Stimulated activated CD8-positive, alpha-beta memory T cell treated with anti-CD3 and anti-CD28 coated beads, Interleukin-2, amount 100 ng/mL, for 48 hours (primary cell): ENCODE results near the gene CD37.
"Not testable (repeated sequence)": the region's sequence is repeated elsewhere in the genome, so short reads cannot be mapped to it uniquely, and the experiment has no call there.

Source experiments
- DNase-seq, 2 donors: peaks; one replicate each; pipeline ENCODE4 v3.0.0-alpha.2; 2020; ENCODE audit warnings: low read depth in 2 of 2

The CD37 gene, protein sequence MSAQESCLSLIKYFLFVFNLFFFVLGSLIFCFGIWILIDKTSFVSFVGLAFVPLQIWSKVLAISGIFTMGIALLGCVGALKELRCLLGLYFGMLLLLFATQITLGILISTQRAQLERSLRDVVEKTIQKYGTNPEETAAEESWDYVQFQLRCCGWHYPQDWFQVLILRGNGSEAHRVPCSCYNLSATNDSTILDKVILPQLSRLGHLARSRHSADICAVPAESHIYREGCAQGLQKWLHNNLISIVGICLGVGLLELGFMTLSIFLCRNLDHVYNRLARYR

DNA sequence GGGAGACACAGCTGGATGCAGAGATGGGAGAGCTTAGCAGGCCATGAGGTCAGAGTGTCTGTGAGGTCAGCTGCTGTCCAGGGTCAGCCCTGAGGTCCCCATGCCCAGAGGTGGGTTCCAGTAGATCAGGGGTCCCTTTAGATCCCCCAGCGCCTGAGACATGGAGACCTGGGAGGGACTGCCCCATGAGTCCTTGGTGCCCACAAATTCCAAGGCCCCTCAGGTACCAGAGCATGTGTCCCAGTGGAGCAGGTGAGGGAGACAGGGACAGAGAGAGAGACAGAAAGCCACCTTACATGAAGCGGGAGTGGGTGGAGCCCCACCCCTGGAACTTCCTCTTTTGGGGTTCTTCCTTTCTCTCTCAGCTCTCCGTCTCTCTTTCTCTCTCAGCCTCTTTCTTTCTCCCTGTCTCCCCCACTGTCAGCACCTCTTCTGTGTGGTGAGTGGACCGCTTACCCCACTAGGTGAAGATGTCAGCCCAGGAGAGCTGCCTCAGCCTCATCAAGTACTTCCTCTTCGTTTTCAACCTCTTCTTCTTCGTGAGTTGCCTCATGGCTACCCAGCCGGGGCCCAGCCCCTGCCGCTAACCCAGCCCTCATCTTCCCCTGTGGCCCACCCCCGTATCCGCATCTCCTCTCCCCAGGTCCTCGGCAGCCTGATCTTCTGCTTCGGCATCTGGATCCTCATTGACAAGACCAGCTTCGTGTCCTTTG is at the start of gene CD37:
Gene CD37 (plus strand): TSS at position 336 of the 713 bp plus-strand sequence. CDS start 135 bp downstream, at position 471.
- peak in 1 of 2 donors; percentile 44 for DNase-seq

DNA sequence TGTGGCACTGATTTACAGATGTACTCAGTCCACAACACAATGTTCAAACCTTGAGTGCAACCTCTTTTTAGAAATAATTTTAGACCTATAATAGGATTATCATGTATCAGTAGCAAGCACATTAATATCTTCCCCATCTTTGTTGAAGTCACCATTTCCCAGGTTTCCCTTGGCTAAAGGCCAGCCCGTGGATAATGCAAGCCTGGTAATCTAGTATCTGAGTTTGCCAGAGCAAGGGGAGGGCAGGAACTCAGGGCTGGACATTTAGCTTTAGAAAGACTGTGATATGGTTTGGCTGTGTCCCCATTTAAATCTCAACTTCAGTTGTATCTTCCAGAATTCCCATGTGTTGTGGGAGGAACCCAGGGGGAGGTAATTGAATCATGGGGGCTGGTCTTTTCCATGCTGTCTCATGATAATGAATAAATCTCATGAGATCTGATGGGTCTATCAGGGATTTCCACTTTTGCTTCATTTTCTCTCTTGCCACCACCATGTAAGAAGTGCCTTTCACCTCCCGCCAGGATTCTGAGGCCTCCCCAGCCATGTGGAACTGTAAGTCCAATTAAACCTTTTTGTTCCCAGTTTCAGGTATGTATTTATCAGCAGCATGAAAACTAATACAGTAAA is 48.0 kb upstream of the CD37 start:
- no peak for DNase-seq

DNA sequence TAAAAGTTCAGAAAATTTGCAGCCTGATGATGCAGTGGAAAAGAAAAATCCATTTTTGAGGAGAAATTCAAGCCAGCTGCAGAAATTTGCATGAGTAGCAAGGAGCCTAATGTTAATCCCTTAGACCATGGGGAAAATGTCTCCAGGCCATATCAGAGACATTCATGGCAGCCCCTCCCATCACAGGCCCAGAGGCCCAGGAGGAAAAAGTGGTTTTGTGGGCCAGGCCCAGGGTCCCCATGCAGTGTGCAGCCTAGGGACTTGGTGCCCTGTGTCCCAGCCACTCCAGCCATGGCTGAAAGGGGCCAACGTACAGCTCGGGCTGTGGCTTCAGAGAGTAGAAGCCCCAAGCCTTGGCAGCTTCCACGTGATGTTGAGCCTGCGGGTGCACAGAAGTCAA is 47.0 kb upstream of the CD37 start:
- not testable (repeated sequence) for DNase-seq

DNA sequence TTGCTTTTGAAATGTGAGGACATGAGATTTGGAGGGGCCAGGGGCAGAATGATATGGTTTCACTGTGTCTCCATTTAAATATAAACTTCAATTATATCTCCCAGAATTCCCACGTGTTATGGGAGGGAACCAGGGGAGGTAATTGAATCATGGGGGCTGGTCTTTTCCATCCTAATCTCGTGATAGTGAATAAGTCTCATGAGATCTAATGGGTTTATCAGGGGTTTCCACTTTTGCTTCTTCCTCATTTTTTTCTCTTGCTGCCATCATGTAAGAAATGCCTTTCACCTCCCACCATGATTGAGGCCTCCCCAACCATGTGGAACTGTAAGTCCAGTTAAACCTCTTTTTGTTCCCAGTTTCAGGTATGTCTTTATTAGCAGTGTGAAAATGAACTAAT is 45.9 kb upstream of the CD37 start:
- DNase-seq = not testable (repeated sequence)

DNA sequence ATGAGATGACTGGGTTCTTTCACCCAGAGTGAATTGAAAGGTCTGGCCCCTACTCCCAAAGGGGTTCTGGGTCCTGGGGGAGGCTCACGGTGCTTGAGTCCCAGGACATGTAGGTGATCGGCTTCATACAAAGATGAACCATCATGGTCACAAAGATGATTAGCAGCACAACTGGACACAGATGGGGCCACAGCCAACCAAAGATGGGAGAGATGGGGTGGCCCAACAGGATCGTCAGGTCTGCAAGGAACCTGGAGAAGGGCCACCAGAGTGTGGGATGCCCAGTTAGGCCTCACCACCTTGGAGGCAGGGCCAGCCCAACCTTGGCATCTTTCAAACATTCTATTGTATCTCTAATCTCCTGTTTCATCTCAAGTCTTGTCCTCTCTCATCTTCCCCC is 44.7 kb upstream of the CD37 start:
- DNase-seq = no peak

DNA sequence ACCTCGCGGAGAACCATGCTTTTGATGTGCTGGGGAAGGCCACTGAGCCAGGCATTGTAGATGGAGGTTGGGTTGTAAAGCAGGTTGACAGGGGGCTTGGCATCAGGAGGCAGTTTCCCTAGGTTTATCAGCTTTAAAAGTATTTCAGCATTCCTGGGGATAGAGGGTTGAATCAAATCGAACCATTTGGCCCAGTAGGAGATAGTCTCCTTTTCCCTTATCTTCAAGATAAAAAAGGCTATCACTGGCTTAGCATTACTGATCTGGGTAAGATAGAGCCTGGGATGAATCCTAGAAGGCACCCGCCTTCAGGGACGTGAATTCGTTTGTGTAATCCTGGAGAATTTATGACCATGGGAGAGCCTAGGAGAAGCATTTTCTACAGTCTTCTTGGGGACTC is 40.8 kb upstream of the CD37 start:
- no peak for DNase-seq

DNA sequence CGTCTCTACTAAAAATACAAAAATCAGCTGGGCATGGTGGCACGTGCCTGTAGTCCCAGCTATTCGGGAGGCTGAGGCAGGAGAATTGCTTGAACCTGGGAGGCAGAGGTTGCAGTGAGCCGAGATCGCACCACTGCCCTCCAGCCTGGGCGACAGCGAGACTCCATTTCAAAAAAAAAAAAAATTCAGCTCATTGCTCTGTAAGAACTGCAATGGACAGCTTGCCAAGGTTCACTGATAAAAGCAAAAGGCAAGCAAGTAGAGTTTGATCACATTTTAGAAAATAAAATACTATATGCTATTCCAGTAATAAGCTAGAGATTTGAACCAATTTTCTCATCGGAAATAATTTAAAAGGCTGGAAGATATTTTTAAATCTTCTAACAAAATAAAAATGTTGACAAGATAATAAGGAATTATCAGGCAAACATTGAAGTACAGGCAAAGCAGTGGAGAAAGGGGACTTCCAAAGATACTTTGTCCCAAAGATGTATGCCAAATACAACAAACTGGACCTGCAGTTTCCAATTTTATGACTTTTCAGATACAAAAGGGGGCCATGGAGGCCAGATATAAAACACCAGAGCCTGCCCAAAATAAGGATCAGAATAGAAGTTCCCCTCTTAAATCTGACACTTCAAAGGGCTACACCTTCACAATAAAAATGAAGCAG is 39.9 kb upstream of the CD37 start:
- no peak for DNase-seq

DNA sequence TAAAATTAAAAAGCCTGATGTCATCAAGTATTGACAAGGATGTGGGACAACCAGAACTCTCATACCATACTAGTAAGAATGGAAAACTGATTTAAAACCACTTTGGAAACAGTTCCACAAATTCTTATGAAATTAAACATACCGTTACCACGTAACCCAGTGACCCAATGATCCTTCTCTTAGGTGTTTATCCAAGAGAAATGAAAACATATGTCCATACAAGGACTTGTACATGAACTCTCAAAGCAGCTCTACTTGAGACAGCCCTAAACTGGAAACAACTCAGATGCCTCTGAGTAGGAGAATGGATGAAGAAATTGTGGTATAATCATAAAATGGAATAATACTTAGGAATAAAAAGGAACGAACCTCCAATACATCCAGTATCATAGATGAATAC is 37.8 kb upstream of the CD37 start:
- DNase-seq = no peak

DNA sequence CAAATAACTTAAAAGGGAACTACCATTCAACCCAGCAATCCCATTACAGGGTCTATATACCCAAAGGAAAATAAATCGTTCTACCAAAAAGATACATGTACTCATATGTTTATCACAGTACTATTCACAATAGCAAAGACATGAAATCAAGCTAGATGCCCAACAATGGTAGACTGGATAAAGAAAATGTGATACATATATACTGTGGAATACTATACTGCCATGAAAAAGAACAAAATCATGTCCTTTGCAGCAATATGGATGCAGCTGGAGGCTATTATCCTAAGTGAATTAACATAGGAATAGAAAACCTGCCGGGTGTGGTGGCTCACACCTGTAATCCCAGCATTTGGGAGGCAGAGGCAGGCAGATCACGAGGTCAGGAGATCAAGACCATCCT is 36.6 kb upstream of the CD37 start:
- DNase-seq = not testable (repeated sequence)

DNA sequence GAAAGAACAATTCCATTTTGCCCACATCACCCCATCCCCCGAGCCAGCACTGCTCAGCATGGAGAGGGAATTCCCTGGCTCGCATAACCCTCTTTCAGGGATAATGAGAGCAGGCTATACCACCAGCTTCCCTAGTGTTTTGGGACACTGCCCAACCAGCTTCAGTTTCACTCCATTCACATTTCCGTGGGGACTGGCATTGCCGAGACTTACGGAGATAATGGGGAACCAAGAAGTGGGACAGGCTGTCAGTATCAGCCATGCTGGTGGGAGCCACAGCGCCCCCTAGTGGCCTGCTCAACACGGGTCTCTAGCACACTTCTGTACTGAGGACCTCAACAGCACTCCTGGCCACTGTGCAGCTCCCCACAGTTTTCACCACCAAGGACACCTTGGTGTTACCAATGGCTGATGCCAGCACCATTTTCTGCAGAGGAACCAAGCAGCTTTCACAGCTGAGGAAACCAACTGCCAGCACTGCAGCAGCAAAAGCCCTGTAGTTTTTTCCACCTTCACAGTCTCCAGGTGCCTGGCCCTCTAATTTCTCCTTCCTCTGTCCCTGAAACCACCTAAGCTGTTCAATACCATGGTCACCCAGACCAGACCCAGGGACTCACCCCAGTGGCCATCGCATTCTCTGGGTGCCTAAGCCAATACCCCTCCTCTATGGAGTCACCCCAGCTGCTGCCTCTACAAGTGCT is 33.9 kb upstream of the CD37 start:
- peak; percentile 74 to 84 for DNase-seq

DNA sequence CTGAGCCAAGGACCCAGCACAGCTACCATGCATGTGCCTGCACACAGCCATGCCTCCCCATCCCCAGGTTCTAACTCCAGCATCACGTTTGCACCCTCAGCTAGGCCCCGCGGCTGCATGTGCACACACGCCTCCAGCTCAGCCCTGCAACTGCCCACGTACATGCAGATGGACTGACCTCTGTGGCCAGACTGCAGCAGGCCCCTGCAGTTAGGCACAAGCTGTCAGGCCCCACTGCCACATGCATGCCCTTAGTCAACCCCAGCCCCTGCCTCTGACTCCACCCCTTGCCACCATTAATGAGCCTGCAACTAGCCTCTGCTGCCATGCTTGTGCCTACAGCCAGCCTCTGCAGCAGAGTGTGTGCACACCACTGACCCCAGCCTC is 33.3 kb upstream of the CD37 start:
- no peak for DNase-seq

DNA sequence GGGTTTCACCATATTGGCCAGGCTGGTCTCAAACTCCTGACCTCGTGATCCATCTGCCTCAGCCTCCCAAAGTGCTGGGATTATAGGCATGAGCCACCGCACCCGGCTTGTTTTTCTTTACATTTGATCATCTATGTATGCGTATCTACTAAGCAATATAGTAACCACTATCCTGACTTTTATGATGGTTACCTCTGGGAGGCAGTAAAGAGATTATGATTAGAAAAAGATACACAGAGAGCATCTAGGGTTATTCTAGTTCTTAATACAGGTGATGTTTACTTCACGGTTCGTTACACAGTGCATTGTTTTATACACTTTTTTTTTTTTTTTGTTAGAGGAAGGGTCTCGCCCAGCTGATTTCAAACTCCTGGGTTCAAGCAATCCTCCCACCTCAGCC is 28.5 kb upstream of the CD37 start:
- DNase-seq = not testable (repeated sequence)

DNA sequence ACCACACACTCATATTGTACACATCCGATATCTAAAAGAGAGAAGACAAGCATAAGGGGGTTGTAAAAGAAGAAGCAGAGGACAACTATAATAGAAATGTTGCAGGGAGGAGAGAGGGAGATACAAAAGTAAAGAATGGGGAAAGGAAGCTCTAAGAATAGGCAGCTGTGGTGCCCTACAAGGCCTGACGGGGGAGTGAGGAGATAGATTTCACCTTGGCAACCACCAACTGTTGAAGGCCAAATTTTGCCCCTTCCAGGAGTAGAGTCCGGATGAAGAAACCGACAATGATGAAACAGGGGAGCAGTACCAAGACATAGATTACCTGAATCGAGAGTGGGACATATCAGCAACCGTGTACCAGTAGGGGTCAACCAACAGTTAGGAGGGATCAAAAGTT is 26.1 kb upstream of the CD37 start:
- DNase-seq = no peak

DNA sequence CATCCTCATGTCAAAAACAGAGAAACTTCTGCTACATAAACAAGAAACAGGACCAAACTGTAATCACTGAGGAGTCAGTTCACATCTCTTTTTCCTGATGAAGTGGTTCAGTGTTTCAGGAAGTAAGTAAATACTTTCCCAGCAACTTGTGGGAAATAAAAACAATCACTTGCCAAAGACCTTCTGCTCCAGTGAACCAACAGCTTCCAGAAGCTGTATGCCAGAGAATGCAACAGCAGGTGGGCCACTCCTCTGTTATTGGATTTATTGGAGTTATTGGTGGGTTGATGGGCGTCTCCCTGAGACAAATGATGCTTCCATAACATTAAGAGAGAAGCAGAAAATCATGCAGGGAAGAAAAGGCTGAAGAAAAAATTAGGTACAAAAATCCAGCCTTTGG is 20.1 kb upstream of the CD37 start:
- no peak for DNase-seq

DNA sequence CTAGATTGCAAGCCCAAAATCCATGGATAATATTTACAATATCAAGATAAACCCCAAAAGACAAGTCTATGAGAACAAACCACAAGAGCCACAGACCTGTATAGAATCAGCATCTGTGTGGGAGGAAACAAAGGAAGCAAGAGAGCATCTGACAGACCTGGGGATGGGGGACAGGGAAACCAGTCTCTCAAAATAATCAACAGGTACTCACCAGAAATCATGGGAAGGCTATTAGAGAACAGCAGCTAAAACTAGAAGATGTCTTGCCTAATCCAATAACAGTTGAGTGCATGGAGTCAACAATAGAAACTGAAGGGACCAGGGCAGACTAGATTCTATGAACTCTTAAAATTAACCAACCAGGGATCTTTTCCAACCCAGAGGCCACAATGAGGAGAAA is 18.9 kb upstream of the CD37 start:
- DNase-seq = no peak

DNA sequence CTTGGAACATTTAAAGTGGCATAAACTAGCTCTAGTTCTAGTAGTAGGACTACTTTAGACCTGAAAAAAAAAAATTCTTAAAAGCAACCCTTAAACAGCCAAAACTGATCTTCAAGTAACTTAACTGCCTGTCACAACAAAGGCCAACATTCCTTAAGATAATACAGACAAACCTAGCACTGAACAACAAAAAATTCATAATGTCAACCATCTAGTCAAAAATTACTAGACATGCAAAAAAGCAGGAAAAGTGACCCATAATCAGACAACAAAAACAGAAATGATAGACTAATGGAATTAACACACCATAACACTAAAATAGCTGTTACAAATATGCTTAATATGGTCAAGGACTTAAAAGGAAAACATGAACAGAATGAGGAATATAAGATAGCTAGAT is 16.9 kb upstream of the CD37 start:
- DNase-seq = no peak

DNA sequence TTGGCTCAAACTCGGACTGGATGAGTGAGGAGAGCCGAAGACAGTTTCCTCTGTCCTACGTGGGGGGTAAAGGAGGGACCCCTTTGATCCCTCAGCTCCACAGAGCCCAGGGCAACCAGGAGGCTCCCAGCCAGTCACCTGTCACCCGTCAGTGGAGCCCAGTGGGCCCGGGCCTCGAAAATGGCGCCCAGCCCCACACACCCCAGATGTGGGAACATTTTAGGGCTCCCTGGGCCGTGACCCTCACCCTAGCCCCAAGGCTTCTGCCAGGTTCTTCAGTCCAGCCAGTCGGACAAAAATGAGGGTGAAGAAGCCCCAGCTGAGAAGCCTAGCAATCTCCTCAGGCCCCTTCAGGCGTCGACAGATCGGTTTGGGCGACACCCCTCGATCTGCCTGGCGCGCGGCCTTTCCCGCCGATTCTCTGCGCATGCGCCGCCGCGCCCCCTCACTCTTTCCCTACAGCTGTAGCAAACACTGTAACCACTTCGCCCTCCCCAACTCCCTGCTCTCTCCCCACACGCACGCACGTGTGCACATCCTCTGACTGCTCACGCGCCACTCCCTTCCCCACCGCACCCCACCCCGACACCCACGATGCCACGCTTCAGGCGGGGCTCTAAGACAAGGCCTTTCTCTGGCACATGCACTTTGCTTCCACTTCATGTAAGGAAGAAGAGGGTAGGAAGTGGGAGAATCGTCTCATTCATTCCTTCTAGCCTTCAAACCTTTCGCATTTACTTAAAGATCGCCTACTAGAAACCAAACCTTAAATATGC is 10.2 kb upstream of the CD37 start, which contains the start of gene SLC6A16:
Gene SLC6A16 (minus strand): TSS at position 391 of the 776 bp plus-strand sequence. CDS start 13,844 bp downstream, outside the sequence.
- no peak for DNase-seq

DNA sequence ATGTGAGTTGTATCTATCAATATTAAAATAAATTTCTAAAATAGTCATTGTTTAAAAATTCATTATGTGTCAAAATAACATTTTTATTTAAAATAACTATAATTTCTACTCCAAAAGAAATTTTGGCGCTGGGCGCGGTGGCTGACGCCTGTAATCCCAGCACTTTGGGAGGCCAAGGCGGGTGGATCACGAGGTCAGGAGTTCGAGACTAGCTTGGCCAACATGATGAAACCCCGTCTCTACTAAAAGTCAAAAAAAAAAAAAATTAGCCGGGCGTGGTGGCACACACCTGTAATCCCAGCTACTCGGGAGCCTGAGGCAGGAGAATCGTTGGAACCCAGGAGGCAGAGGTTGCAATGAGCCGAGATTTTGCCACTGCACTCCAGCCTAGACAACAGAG is 9.4 kb upstream of the CD37 start:
- DNase-seq = not testable (repeated sequence)

DNA sequence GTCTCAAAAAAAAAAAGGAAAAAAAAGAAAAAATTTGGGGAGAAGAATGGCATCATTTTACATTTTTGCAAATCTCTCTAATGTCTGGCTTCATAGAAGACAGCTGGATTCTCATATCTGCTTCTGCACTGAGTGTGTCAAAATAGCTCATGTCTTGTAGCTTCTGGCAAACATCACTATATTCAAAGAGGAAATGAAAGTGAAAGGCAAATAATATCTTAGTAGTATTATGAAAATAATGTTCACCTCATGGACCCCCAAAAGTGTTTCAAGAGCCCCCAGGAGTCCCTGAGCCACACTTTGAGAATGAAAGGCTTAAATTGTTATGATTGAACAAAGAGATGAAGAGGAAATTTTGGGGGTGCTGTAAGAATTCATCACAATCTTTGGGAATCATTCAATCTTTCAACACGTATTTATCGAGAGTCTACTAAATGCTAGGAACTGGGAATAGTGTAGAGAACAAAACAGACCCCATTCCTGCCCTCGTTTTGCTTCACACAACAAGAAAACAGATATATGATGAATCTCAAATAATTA is 9.0 kb upstream of the CD37 start:
- DNase-seq = no peak

DNA sequence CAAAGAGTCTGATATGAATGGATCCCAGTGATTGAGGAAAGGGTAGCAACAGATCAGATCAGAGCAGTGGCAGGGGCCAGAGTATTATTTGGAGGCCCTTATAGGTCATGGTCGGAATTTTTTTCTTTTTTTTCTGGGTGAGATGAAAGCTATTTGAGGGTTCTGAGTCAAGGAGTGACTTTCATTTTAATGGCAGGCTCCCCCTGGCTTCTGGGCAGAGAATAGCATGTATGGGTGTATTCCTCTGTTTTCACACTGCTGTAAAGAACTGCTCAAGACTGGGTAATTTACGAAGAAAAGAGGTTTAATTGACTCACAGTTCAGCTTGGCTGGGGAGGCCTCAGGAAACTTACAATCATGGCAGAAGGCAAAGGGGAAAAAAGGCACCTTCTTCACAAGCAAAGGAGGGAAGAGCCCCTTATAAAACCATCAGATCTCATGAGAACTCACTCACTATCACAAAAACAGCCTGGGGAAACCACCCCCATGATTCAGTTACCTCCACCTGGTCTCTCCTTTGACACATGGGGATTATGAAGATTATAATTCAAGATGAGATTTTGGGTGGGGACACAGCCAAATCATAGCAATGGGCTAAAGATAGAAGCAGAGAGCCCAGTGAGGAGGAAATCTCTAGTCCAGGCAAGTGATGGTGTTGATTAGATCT is 7.2 kb upstream of the CD37 start:
- DNase-seq = no peak
